ENCODE data around the gene KRTAP10-7.
"Not testable (repeated sequence)": the region's sequence is repeated elsewhere in the genome, so short reads cannot be mapped to it uniquely, and the experiment has no call there.

Gene KRTAP10-7

DNA sequence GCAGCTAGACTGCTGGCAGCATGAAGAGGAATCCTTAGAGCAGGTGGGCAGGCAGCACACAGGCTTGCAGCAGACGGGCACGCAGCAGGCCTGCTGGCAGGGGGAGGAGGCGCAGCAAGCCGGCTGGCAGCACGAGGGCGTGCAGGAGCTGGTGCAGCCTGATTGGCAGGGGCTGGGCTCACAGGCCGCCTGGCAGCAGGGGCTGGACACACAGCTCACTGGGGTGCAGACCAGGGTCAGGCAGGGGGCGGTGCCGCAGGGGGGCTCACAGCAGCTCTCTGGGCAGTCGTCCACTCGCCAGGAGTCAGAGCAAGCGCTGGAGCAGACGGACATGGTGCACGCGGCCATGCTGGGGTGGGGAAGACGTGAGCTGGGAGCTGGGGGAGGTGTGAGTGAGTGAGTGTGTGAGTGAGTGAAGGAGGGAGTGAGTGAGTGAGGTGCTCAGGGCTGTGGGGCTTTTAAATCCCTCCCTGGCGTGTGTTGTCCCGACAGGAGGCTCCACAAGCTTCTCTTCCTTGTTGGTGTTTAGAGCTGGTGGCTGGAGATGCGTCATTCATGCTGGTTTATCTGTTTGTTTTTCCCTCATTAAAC, 20.1 kb upstream of the KRTAP10-7 start, which contains the start of gene KRTAP10-5:
Gene KRTAP10-5 (minus strand): TSS at position 374 of the 591 bp plus-strand sequence. CDS start 26 bp downstream, at position 348.
- not testable (repeated sequence) for TF ChIP-seq SIN3A (IDR thresholded peaks at IDR 0.05; ENCODE audit: borderline replicate concordance, insufficient read depth, low read length); REST (IDR thresholded peaks at IDR 0.05; ENCODE audit: insufficient read depth in 1 of 2, low read depth in 2 of 2, low read length in 2 of 2); FOXP2 (optimal IDR thresholded peaks at IDR 0.05; ENCODE audit: borderline replicate concordance, extremely low read depth, extremely low read length, insufficient read depth)

- TF ChIP-seq POLR2AphosphoS5 (IDR thresholded peaks at IDR 0.05; ENCODE audit: low read depth, low read length) (no peak), FOXP2 (optimal IDR thresholded peaks at IDR 0.05; ENCODE audit: borderline replicate concordance, extremely low read depth, extremely low read length, insufficient read depth) (no peak), REST (IDR thresholded peaks at IDR 0.05; ENCODE audit: insufficient read depth in 1 of 2, low read depth in 2 of 2, low read length in 2 of 2) (no peak), TAF1 (IDR thresholded peaks at IDR 0.05; ENCODE audit: borderline replicate concordance, insufficient read depth, low read length) (no peak), SIN3A (IDR thresholded peaks at IDR 0.05; ENCODE audit: borderline replicate concordance, insufficient read depth, low read length) (no peak)
Measured at GRCh38 chr21:44581158-44581557, 19.2 kb upstream of the KRTAP10-7 start.

DNA sequence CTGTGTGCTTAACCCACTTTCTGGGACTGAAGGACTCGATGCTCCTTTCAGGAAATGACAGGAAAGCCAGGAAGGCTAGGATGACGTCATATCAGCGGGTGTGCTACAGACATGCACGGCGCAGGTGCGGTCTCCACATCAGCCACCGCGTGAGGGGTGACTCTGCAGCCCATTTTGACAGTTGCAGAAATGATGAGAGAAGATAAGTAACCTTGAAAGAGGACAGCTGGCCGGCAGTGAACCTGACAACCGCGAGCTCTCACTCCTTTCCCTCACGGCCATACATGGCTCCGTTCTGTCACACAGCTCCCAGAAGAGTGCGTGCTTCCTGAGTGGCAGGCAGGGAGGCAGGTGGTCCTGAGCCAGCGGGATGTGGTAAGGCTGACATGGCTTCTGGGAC, 18.3 kb upstream of the KRTAP10-7 start:
- TF ChIP-seq REST (IDR thresholded peaks at IDR 0.05; ENCODE audit: insufficient read depth in 1 of 2, low read depth in 2 of 2, low read length in 2 of 2), result no peak
- TF ChIP-seq POLR2AphosphoS5 (IDR thresholded peaks at IDR 0.05; ENCODE audit: low read depth, low read length), result no peak
- no peak for TF ChIP-seq FOXP2 (optimal IDR thresholded peaks at IDR 0.05; ENCODE audit: borderline replicate concordance, extremely low read depth, extremely low read length, insufficient read depth)
- no peak for TF ChIP-seq TAF1 (IDR thresholded peaks at IDR 0.05; ENCODE audit: borderline replicate concordance, insufficient read depth, low read length)
- no peak for TF ChIP-seq SIN3A (IDR thresholded peaks at IDR 0.05; ENCODE audit: borderline replicate concordance, insufficient read depth, low read length)

- TF ChIP-seq TAF1 (IDR thresholded peaks at IDR 0.05; ENCODE audit: borderline replicate concordance, insufficient read depth, low read length), result no peak
- no peak for TF ChIP-seq FOXP2 (optimal IDR thresholded peaks at IDR 0.05; ENCODE audit: borderline replicate concordance, extremely low read depth, extremely low read length, insufficient read depth)
- no peak for TF ChIP-seq POLR2AphosphoS5 (IDR thresholded peaks at IDR 0.05; ENCODE audit: low read depth, low read length)
- no peak for TF ChIP-seq REST (IDR thresholded peaks at IDR 0.05; ENCODE audit: insufficient read depth in 1 of 2, low read depth in 2 of 2, low read length in 2 of 2)
- TF ChIP-seq SIN3A (IDR thresholded peaks at IDR 0.05; ENCODE audit: borderline replicate concordance, insufficient read depth, low read length), result no peak
Measured at GRCh38 chr21:44583089-44583799, 17.2 kb upstream of the KRTAP10-7 start.

Measured in PFSK-1 (cell line).